ENCODE data around the gene DUSP6.

The DUSP6 gene, protein sequence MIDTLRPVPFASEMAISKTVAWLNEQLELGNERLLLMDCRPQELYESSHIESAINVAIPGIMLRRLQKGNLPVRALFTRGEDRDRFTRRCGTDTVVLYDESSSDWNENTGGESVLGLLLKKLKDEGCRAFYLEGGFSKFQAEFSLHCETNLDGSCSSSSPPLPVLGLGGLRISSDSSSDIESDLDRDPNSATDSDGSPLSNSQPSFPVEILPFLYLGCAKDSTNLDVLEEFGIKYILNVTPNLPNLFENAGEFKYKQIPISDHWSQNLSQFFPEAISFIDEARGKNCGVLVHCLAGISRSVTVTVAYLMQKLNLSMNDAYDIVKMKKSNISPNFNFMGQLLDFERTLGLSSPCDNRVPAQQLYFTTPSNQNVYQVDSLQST

DNA sequence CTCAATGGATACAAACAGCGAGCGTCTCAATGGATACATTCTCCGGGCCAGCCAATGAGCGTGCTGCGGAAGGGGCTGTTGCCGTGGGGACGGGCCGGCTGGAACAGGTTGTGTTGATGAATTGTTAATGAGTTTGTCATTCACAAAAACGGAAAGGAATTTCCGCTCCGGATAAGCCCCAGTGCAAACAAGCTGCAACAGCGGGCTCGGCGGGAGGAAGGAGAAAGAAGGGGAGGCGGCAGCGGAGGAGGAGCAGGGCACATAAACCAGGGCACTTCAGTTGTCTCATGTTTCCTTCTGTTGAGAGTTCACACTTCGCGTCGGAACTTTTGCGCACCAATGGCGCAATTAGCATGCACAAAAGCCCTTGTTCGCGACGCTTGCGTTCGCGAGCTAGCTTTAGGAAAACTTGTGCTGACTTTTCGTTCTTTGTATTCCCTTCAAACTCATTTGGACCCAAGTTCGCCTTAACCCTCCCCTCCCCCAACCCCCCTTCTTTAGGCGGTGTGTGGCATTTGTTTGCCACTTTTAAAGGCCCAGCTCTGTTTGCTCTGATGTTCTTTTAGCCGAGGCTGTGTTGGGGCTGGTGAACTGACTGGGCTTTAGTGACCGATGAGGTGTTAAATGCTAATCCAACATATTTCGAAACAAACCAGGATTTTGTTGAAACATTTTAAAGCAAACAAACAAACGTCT, at the start of gene DUSP6:
DUSP6 (minus strand) TSS at position 10 of the 696 bp plus-strand sequence. CDS start 462 bp downstream, outside the sequence.
- DNase-seq = peak; percentile 98

DNA sequence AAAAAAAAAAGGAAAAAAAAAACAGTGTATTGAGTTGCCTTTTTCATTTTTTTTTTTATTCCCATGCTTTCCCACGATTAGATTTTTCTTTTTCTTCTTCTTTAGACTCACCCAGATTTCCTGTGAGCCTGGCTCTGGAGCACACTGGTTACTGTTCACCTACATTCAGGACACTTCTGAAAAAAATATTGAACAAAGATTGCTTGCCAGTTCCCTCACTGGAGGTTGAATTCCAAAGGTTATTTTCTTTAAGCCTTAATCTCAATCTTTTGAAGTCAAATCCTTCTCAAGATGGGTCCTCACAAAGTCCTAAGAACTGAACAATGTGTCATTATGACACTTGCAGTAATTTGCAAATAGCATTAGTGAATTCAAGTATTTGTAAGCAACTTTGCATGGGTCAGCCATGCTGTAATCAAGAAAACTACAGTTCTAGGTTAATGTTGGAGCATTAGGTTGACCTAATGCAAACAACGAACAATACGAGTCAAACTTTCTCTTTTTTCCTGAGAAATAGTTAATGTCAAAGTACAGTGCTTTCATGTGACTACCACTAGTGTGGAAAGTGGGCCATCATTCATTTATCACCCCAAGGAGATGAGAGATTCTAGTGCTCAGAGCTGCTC, 49.2 kb upstream of the DUSP6 start:
- DNase-seq = no peak

DNA sequence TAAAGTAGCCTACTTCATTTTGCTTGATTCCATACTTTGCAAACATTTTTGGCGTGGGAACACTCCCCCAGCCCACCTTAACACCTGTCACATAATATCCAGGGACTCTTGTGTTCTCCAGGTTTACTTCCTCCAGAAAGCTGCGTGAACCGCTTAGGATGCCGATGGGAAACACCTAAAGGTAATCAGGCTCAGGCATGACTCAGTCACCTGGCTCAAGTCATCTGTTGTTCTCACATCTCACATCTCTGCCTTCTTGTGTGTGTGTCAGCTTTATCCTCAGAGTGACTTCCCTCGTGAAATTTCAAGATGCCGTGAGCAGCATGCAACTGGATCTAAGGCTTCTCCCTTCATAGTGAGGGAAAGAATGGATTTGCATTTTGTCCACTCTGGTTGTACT, 48.1 kb upstream of the DUSP6 start:
- DNase-seq = no peak

DNA sequence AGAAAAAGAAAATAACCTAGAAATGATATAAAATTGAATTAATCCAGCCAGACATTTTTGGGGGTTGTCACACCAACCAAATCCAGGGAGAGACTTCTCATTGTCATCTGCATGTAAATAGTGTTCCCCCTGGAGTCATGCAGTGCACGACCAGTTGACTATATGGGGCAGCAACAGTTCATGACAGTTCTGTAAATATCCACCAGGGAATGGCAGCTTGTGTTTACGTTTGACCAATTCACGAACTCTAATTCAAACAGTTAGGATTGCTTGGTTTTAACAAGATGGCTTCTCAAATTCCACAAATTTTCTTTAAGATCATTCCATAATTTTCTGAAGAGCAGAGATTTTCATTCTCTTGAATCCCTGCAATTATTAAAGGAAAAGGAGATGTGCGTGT, 43.4 kb upstream of the DUSP6 start:
- DNase-seq = no peak

DNA sequence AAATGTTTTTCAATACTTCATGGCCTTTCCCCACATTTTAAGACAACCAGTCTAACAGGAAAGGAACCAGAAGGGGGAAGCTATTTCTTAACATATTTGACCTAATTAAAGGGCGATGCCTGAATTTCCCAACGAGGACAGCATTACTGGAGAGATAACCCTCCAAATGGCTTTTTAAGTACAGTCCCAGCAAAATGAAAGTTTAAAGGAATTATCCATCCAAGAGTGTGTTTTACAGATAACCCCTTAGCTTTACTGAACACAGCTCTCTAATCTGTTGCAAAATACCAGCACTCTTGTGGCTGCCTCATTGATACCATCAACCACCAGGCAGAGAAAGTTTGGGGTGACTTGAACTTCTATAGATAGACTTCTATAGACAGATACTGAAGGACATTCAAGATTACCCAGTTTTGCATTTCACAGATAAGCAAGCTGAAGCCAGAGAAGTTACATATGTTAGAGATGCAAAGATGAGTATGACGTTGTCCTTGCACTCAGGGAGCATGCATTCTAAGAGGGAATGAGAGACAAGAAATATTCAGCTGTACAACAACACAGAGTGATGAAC, 41.3 kb upstream of the DUSP6 start:
- DNase-seq = no peak

DNA sequence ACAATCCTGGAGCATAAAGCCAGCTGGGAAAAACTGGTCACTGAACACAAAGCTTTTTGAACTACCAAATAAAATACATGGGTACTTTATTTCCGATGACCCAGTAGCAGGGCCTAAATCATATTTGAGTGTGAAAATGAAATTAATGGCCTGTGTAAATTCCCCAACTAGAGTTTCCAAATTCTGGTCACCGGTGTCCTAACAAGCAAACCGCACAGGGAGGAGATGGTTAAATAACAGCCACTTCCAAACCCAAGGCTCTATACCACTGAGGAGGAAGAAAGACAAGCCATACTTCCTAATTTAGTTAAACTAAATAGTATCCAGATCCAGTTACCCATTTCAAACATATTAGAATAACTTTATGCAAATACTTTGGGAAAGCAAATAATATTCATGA, 40.1 kb upstream of the DUSP6 start:
- DNase-seq = no peak

DNA sequence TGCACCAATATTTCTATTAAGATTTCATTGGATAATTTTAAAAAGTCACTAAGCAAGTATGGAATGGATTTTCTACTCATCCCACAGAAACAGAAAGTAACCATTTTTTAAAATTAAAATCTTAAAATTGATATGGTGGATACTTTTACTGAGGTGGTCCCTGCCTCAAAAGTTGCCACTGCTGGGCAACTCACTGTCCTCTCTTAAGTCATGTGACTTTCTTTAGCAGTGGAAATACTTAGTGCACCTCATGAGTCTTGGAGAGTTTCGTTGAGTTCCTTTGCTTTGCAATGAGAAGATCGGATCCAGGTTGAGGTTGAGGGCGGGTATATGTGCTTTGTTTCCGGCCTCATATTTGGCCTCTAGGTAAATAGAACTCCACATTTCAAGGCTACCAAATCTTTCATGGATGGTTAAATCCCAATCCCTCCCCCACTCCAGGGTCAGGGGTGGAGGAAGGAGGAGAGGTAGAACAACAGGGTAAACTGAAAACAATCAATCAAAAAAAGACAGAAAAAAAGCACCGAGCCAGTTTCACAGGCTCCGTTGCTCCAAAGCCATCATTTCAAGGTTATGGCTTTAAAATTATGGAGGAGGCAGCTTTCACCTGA, 39.5 kb upstream of the DUSP6 start:
- no peak for DNase-seq

DNA sequence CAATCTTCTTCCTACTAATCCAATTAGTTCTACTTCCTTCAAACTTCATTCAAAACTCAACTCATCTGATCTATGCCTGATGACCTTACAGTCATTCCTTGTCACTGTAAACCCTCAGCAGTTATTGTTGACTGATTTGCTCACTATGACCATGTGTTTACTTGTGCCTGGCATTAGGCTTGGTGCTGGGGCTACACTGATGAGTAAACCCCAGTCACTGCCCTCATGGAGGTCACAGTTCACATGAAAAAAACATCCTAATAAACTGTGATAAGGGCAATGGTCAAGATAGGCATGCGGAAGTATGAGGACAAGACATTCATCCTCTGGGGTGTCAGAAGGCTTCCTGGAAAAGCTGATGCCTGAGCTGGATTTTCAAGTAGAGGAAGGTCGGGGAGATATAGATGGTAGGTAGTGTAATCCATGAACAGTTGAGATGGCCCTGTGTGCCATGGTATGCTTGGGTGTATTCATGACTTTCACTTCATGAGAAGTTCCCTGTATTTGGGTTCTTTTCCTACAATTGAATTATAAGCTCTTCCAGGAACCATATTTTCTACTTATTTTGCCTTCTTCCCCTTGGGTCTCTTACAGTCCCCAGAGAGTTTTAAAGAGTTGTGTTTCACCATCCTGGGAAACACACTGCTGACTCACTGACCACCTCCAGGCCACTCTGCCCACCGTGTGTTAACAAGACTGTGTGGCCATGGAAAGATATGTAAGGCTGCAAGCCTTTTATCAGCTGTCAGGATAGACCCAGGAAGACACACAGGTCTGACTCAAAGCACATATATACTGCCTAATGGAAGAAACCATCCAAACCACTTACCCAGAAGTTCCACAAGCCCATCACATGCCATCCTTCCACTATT, 38.7 kb upstream of the DUSP6 start:
- DNase-seq = no peak

DNA sequence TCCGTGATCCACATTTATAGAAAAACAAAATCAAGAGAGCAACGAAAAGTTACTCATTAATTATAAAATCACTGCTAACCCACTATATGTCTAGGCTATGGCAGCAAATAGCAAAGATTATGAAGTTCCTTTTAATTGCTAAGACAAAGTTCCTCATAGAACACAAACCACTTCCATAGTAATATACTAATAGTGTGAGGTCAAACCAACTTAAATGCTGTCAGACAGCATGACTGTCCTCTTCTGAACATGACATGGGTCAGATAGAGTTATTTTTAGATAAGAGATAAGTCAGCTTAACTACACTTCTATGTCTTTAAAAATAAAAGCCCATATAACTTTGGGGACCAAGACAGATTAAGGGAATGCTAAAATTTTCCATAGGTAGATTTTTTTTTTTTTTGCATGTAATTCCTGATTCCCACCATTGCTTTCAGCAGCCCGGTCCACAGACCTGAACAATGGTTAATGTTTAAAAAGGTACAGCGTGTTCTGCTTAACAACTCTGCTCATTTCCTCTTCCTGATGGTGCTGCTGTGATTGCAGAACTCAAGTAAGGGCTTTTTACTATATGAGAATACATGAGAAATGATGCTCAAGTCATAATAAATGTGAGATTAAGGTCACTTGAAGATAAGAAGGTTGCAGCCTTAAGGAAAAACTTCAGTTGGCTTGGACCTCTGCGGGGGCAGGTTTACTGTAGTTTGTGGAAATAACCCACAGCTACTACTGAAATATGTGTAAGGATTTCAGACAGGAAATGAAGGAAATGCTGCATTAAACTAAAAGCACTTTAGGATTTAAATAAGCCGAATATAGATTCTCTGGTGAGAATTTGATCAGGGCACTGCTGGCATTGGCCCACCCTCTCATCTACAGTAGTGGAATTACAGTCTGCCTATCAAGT, 37.7 kb upstream of the DUSP6 start:
- DNase-seq = no peak

DNA sequence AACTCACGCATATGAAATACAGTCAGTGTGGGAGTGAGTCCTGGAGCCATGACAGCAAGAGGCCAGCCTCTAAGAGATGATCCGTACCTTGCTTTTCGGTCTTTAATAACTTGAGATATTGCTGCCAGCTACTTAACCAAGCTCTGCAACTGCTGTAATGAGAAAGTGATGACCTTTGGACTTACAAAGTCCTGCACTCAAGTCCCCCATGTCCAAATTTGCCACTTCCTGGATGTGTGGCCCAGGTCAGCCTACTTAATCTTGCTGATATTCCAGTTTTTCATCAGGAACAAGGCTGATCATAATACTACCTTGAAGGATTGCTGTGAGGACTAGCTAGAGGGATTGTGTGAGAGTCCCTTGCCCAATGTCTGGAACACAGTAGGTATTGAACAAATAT, 33.8 kb upstream of the DUSP6 start:
- no peak for DNase-seq

DNA sequence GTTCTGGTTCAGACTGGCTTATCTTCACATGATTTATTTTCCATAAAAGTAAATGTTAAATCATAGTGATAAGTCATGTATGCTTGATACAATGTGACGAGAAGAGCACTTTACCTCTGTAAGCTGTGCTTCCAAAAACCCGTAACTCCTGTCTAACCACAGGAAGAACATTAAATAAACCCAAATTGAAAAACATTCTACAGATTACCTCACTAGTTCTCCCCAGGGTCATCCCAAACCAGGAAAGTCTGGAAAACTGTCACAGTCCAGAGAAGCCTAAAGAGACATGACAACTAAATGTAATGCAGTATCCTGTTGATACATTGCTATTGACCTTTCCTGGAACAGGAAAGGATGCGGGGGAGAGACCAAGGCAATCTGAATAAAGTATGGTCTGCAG, 32.5 kb upstream of the DUSP6 start:
- DNase-seq = no peak

DNA sequence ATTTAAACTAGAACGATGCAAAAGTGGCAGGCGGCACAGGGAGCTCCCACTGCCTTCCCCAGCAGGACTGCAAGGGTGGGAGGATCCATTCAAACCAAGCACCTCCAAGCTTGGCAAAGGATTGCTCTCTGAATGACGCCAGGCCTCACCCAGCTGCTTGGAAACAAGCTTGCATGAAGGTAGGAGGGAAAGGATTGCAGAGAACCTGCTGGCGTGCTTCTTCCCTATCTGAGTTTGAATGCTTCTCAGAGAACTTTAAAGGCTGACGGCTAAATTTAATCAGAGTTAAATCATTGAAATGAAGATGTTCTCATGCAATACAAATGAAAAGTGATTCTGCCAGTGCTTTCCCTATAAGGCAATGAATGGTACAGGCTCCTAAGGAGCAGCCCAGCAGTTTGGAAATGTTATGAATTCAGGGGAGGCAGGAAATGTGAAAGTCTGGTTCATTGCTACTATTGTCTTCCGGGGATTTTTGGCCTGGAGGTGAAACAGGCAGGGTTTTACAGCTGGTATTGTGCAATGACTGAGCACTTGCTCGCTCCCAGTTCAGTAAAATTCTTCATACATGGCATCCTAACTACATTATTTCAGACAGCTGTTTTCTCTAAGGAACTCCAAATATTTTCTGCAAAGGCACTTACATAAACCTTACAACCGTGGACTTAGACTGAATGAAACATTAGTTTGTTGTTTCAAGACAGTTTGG, 31.9 kb upstream of the DUSP6 start:
- peak; percentile 77 to 80 for DNase-seq

DNA sequence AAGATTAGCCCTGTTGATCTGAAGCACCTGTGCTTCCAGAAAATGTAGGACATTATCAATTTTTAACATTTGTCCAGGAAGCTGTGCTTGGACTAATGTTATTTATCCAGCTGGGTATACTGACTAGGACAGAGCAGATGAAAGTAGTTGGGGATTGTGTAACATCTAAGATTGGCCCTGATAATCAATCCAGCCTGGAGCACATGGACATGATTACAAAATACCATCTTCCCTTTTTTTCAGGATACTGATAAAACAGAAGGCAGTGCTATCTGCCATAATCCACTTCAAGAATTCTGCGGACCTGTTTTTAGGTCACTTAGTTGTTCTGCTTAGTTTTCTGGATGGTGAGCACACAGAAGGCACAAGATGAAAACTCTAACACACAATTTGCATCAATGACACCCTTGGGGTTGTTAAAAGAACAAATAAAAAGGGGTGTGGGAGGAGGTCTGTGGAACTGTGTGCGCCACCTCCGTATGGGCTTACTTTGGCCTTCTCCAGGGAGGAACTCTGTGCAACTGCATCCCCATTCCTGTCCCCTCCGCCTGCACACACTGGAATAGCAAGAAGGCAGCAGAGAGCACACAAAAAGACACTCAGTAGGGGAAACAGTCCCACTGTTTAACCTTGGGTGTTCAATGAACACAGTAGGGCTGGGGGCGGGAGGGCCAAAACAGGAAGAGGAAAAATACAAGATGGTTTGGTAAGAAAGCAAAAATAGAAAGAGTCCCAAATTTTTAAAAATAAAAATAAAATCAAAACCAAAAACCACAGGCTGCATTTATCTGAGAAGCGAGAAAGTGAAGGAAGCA, 31.1 kb upstream of the DUSP6 start:
- DNase-seq = peak; percentile 47 to 62

DNA sequence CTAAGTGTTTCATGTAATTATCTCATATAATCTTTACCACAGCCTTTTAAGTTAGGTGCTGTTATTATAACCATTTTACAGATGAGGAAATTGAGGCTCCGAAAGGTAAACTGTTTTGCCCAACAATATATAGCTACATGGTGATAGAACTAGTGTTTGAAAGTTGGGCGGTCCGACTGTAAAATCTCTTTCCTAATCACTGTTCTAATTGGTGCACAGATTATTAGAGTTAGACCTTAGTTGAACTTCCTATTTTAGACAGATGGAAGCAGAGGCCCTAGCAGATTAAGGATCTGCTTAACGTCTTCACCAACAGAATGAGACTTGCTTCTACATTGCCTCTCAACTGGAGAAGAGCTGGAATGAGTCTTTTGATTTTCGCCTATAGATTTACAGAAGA, 30.0 kb upstream of the DUSP6 start:
- DNase-seq = no peak

DNA sequence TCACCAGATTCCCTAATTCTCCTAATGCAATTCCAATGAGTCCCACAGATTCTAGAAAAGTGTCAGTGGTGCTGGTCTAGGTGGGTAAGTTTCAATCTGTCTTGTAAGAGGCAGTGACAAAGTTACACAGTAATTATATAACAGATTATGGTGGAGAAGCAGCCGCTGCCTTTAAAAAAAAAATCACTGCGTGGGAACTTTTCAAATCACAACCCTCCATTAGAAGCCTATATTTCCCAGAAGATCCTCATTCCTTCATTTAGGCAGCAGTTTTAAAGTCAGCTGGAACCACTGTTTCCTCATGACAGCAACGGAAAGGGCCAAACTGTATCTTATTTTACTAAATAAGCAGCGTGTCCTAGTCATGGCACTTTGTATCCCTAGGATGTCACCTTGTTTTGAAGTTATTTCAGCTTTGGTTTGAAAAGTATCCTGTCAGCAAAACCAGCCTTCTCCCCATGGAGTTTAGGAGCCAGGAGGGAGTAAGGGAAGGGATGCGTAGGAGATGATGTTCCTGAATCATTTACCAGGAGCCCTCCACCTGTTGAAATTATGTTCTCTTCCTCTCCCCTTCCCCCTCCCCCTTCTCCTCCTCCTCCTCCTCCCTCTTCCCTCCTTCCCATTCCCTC, 27.7 kb upstream of the DUSP6 start:
- no peak for DNase-seq

DNA sequence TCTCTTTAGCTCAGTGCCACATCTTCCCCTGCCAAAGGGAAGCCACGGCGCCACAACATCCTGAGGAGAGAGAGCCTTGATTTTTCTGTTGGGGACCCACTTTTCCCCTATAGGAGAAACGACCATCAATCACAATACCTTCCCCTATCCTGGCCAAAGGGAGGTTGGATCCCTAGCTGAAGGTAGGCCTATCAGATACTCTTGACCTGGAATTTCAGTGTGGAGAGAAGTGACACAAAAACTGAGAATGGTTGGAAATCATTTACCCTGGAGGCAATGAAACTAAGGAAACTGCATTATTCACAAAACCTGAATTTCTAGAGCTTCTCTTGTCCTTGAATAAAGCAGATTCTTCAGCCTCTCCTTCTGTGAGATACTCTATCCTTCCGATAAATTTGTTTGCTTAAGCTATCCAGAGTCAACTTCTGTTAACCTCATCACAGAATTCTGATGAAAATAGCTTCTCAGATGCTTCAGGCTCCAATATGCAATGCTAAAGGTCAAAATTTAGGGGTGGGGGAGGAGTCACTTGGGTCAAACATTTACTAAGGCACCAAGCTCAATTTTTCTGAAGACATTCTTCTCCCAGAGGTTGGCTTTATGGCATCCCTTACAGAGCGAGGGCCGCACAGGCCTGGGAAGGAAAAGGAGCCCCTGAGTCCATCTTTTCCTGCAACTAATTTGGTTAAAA, 27.0 kb upstream of the DUSP6 start:
- DNase-seq = no peak

DNA sequence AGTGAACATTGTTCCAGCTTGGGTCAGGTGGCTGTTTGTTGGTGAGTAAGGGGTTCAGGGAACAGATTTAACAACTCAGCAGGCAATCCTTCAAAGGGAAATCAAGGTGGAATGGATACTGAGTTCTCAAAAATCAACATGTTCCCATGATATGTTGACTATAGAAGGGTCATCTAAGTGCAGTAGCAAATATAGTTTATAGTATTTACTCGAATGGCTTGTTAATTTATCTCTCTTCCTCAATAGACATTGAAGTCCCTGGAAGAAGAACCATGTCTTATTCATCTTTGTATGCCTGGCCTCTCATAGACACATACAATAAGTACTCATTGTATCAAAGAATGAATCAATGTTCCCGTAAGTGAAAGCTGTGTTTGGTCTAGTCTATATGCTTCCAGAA, 24.5 kb upstream of the DUSP6 start:
- DNase-seq = no peak

DNA sequence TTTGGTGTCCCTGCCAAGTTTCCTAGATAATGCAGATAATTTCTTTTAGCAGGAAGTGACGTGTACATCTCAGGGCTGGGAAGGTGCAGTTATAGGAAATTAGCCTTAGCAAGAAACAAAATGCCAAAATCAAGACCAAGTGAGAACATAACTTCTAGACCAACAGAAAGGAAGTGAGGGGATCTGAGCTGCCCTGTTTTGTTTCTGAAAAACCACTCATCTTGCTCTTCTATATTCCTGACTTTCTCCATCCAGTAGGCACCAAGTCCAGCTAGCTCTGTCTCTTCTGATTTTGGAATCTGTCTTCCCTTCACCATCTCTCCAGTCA, 23.9 kb upstream of the DUSP6 start:
- no peak for DNase-seq

All from SHP77 (cell line).